Neural cell (in vitro differentiated cells): Measurements from ENCODE around the gene NME3. TPM values are rescaled to one million over a fixed set of nuclear protein-coding genes. Genes with fewer than 3 reads are reported as not detected.

Source experiments
- H2AFZ ChIP-seq: fragments of 200-600, 300-800 bp; sonication (generic), shearing (Covaris generic); 2 replicates; pipeline ENCODE4 v1.6.0; 2014; ENCODE audit warnings: low read depth, mild to moderate bottlenecking, antibody characterized with exemption, low read length, moderate library complexity
- H3F3A ChIP-seq: fragments of 200-600 bp; shearing (Covaris generic); 2 replicates; pipeline ENCODE4 v1.6.1; 2016; ENCODE audit warnings: mild to moderate bottlenecking, moderate library complexity, mixed read lengths, antibody characterized with exemption, low read length; ENCODE audit not compliant: insufficient read depth, poor library complexity, severe bottlenecking
- H3K27ac ChIP-seq: fragments of 200-600, 300-800 bp; sonication (generic), shearing (Covaris generic); 2 replicates; pipeline ENCODE4 v1.5.1; 2014; ENCODE audit warnings: mild to moderate bottlenecking, low read length, moderate library complexity
- H3K27me3 ChIP-seq: fragments of 300-800, 200-600 bp; sonication (generic), shearing (Covaris generic); 2 replicates; pipeline ENCODE4 v1.6.0; 2014; ENCODE audit warnings: mild to moderate bottlenecking, low read depth, low read length, moderate library complexity; ENCODE audit not compliant: insufficient read depth
- H3K36me3 ChIP-seq: fragments of 300-800, 200-600 bp; sonication (generic), shearing (Covaris generic); 2 replicates; pipeline ENCODE4 v1.5.1; 2014; ENCODE audit warnings: mild to moderate bottlenecking, antibody characterized with exemption, low read length, moderate library complexity; ENCODE audit not compliant: insufficient read depth
- H3K4me2 ChIP-seq: fragments of 300-800, 200-600 bp; sonication (generic), shearing (Covaris generic); 2 replicates; pipeline ENCODE4 v1.6.0; 2014; ENCODE audit warnings: mild to moderate bottlenecking, low read length
- H3K4me3 ChIP-seq: fragments of 300-800, 200-600 bp; sonication (generic), shearing (Covaris generic); 2 replicates; pipeline ENCODE4 v1.5.1; 2014; ENCODE audit warnings: mild to moderate bottlenecking, low read length, moderate library complexity
- H3K79me2 ChIP-seq: fragments of 200-600 bp; shearing (Covaris generic); replicated peaks from 2 replicates; pipeline ENCODE4 v1.6.0; 2014; ENCODE audit warnings: mild to moderate bottlenecking, low read length, moderate library complexity; ENCODE audit not compliant: insufficient read depth
- H3K9ac ChIP-seq: fragments of 300-800, 200-600 bp; sonication (generic), shearing (Covaris generic); 2 replicates; pipeline ENCODE4 v1.6.1; 2016; ENCODE audit warnings: mild to moderate bottlenecking, low read length, mixed read lengths
- H3K9me2 ChIP-seq: fragments of 200-600 bp; shearing (Covaris generic); 2 replicates; pipeline ENCODE4 v1.6.1; 2016; ENCODE audit warnings: mild to moderate bottlenecking, low read length, mixed read lengths; ENCODE audit not compliant: insufficient read depth
- H3K9me3 ChIP-seq: fragments of 200-600, 300-800 bp; sonication (generic), shearing (Covaris generic); 2 replicates; pipeline ENCODE4 v1.6.1; 2016; ENCODE audit warnings: mild to moderate bottlenecking, mixed run types, low read length, moderate library complexity, mixed read lengths
- H4K20me1 ChIP-seq: fragments of 200-600 bp; shearing (Covaris generic); 2 replicates; pipeline ENCODE4 v1.6.1; 2016; ENCODE audit warnings: mild to moderate bottlenecking, mixed run types; ENCODE audit not compliant: insufficient read depth
- CTCF ChIP-seq: fragments of 450-650 bp; IDR thresholded peaks from 2 replicates; pipeline ENCODE4 v1.5.1; 2014; ENCODE audit warnings: antibody characterized with exemption, mild to moderate bottlenecking, moderate library complexity; ENCODE audit not compliant: poor library complexity, severe bottlenecking
- EP300 ChIP-seq: fragments of 450-650 bp; conservative IDR thresholded peaks from 2 replicates; pipeline ENCODE4 v1.6.1; 2014; ENCODE audit warnings: antibody characterized with exemption, mild to moderate bottlenecking, moderate library complexity; ENCODE audit not compliant: poor library complexity, severe bottlenecking
- EZH2 ChIP-seq: fragments of 200-600, 300-800 bp; shearing (Covaris generic), sonication (generic); IDR thresholded peaks from 2 replicates; pipeline ENCODE4 v1.6.1; 2014; ENCODE audit warnings: antibody characterized with exemption, low read length, borderline replicate concordance, mild to moderate bottlenecking; ENCODE audit not compliant: insufficient read depth, poor library complexity, severe bottlenecking
- MXI1 ChIP-seq: fragments of 450-650 bp; conservative IDR thresholded peaks from 2 replicates; pipeline ENCODE4 v1.6.1; 2014; ENCODE audit warnings: antibody characterized with exemption, mild to moderate bottlenecking; ENCODE audit not compliant: poor library complexity, severe bottlenecking
- POLR2AphosphoS5 ChIP-seq: IDR thresholded peaks from 2 replicates; pipeline ENCODE4 v1.6.1; 2012
- RAD21 ChIP-seq: fragments of 450-650 bp; conservative IDR thresholded peaks from 2 replicates; pipeline ENCODE4 v1.6.1; 2014; ENCODE audit warnings: antibody characterized with exemption, mild to moderate bottlenecking, moderate library complexity
- REST ChIP-seq: IDR thresholded peaks from 2 replicates; pipeline ENCODE4 v1.6.1; 2012; ENCODE audit warnings: borderline replicate concordance
- SMC3 ChIP-seq: fragments of 450-650 bp; conservative IDR thresholded peaks from 2 replicates; pipeline ENCODE4 v1.6.1; 2014; ENCODE audit warnings: antibody characterized with exemption, mild to moderate bottlenecking, moderate library complexity; ENCODE audit not compliant: poor library complexity
- TAF1 ChIP-seq: IDR thresholded peaks from 2 replicates; pipeline ENCODE4 v1.6.1; 2012; ENCODE audit warnings: low read depth
- polyA plus RNA-seq: library from polyadenylated mRNA; depleted of rRNA; stranded (reverse); fragments of >200 nt; gene quantifications from 2 replicates; pipeline ENCODE4 v1.2.3, GENCODE V29; 2014

NME3 gene
- polyA plus RNA-seq, 1 donor from 2014 or later: 102 TPM

- H3F3A ChIP-seq: no peaks in the 10 kb centered on the region
- TF ChIP-seq CTCF (no peak), RAD21 (no peak), TAF1 (no peak), REST (no peak), POLR2AphosphoS5 (no peak)
- H3K36me3 ChIP-seq: no peaks in the 10 kb centered on the region
Measured at GRCh38 chr16:1766231-1766630, 5.1 kb downstream of the NME3 start.

GRCh38 chr16:1765826-1766225 is 5.5 kb downstream of the NME3 start:
- Histone ChIP-seq H3K9ac (no peak overlapping the region), H3K79me2 (no peaks in the 10 kb centered on the region), H3K36me3 (no peaks in the 10 kb centered on the region), H3K9me2 (no peaks in the 10 kb centered on the region), H4K20me1 (no peaks in the 10 kb centered on the region), H3K27ac (no peak overlapping the region), H3K4me3 (no peak overlapping the region), H3K27me3 (no peaks in the 10 kb centered on the region), H3K9me3 (no peaks in the 10 kb centered on the region), H2AFZ (no peak overlapping the region), H3F3A (no peaks in the 10 kb centered on the region), H3K4me2 (no peak overlapping the region)
- TF ChIP-seq REST (no peak), MXI1 (no peak), EZH2 (no peak), POLR2AphosphoS5 (no peak), TAF1 (no peak), CTCF (no peak), RAD21 (no peak), EP300 (no peak), SMC3 (no peak)

More at GRCh38 chr16:1766231-1766630, 5.1 kb downstream of the NME3 start:
- H3K9me2 ChIP-seq: no peaks in the 10 kb centered on the region
- no peak overlapping the region for H3K4me2 ChIP-seq
- no peak overlapping the region for H3K9ac ChIP-seq
- H2AFZ ChIP-seq: no peak overlapping the region
- H3K79me2 ChIP-seq: no peaks in the 10 kb centered on the region
- H3K4me3 ChIP-seq: no peak overlapping the region
- no peaks in the 10 kb centered on the region for H3K9me3 ChIP-seq
- no peaks in the 10 kb centered on the region for H3K27me3 ChIP-seq
- no peak overlapping the region for H3K27ac ChIP-seq
- no peaks in the 10 kb centered on the region for H4K20me1 ChIP-seq
